A673 (cell line): ENCODE results near the gene CAVIN1. TPM values are rescaled to one million over a fixed set of nuclear protein-coding genes. Genes with fewer than 3 reads are reported as not detected.

Experiments used
- BruUV-seq: library from RNA; stranded (reverse); fragments of 400-500 nt; replicated peaks from 2 replicates; lab custom pipeline; 2021; lab: Mats Ljungman, UMichigan
- CTCF ChIA-PET: fragments of 300-600 bp; sonication (Branson Sonifier 250); formaldehyde crosslinking; loops from one replicate; lab custom pipeline; 2022; ENCODE audit warnings: antibody characterized with exemption; lab: Charles Lee
- POLR2A ChIA-PET: fragments of 300-600 bp; sonication (Branson Sonifier 250); formaldehyde crosslinking; loops from one replicate; lab custom pipeline; 2022; ENCODE audit warnings: antibody characterized with exemption; ENCODE audit not compliant: low non-redundant PET; lab: Charles Lee
- DNase-seq: peaks from one replicate; pipeline ENCODE4 v3.0.0-alpha.2; 2015; ENCODE audit warnings: low spot score
- H3K27ac ChIP-seq: fragments of 200-600 bp; sonication (generic); 2 replicates; pipeline ENCODE4 v1.5.1; 2016; ENCODE audit warnings: mixed run types, low read depth, mild to moderate bottlenecking, mixed read lengths, antibody characterized with exemption, low read length; ENCODE audit not compliant: poor library complexity, severe bottlenecking
- H3K27me3 ChIP-seq: fragments of 200-600 bp; sonication (generic); replicated peaks from 2 replicates; pipeline ENCODE4 v1.6.1; 2017; ENCODE audit warnings: mixed run types, low read depth, mild to moderate bottlenecking, mixed read lengths, antibody characterized with exemption, low read length; ENCODE audit not compliant: insufficient read depth, poor library complexity
- H3K36me3 ChIP-seq: fragments of 200-600 bp; sonication (generic); 2 replicates; pipeline ENCODE4 v1.6.1; 2016; ENCODE audit warnings: mixed run types, mild to moderate bottlenecking, mixed read lengths, antibody characterized with exemption, low read length; ENCODE audit not compliant: insufficient read depth, poor library complexity, severe bottlenecking
- H3K4me1 ChIP-seq: fragments of 200-600 bp; sonication (generic); 2 replicates; pipeline ENCODE4 v1.6.1; 2017; ENCODE audit warnings: mixed run types, mild to moderate bottlenecking, mixed read lengths, antibody characterized with exemption, low read length; ENCODE audit not compliant: insufficient read depth, poor library complexity, severe bottlenecking
- H3K4me3 ChIP-seq: fragments of 200-600 bp; sonication (generic); 2 replicates; pipeline ENCODE4 v1.5.1; 2016; ENCODE audit warnings: low read depth, mixed run types, mild to moderate bottlenecking, mixed read lengths, low read length; ENCODE audit not compliant: poor library complexity, severe bottlenecking
- H3K9me3 ChIP-seq: fragments of 200-600 bp; sonication (generic); 2 replicates; pipeline ENCODE4 v1.6.1; 2016; ENCODE audit warnings: mixed run types, low read depth, mild to moderate bottlenecking, mixed read lengths, antibody characterized with exemption, low read length; ENCODE audit not compliant: poor library complexity, severe bottlenecking
- EZH2 ChIP-seq: fragments of 200-600 bp; sonication (generic); IDR thresholded peaks from 2 replicates; pipeline ENCODE4 v1.6.1; 2017; ENCODE audit warnings: borderline replicate concordance, low read depth, mild to moderate bottlenecking, mixed read lengths, antibody characterized with exemption, low read length; ENCODE audit not compliant: poor library complexity, severe bottlenecking
- intact Hi-C: fragments of 100-400 bp; cut with micrococcal nuclease; formaldehyde crosslinking; loops from one replicate; pipeline ENCODE4 v1.10.0; 2022; ENCODE audit not compliant: unreplicated experiment
- total RNA-seq: library from RNA; stranded (reverse); gene quantifications from 2 replicates; pipeline ENCODE4 v1.2.3, GENCODE V29; 2021
- TF ChIP-seq, protein P1 (sequence below): fragments of 300-800, 200-600 bp; sonication (generic); conservative IDR thresholded peaks from 2 replicates; pipeline ENCODE4 v1.5.1; 2017; ENCODE audit warnings: low read depth, mild to moderate bottlenecking, antibody characterized with exemption, low read length, moderate library complexity, mixed read lengths

The CAVIN1 gene
- total RNA-seq, 1 experiment from 2014 or later = 19.9 TPM

DNA sequence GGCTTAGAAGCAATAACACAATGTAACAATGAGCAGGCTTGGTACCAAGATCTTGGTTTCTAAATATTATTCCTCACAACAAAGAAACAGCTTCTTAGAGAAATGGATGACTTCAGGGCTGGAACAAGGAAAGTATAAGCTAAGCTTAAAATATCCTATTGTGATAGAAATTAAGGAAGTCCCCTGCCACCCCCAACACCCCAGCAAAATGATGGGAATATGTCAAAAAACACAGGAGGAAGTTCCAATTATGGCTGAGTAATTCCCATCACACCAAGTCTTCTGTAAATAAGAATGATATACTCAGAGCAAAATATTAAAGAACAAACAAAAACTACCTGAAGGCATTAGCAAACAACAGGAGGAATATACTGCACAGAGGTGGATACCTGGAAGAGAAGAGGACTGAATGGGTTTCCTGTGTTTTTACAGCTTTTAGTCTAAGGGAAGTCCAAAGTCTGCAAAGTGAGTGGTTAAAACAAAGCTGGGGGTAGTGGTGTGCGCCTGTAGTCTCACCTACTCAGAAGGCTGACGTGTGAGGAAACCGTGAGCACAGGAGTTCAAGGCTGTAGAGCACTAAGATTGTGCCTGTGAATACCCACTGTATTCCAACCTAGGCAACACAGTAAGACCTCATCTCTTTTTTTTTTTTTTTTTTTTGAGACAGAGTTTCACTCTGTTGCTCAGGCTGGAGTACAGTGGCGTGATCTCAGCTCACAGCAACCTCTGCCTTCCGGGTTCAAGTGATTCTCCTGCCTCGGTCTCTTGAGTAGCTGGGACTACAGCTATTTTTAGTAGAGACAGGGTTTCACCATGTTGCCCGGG is 18.5 kb upstream of the CAVIN1 start:
- no TSS peak for BruUV-seq
- Histone ChIP-seq H3K36me3 (no peaks in the 10 kb centered on the region), H3K9me3 (no peaks in the 10 kb centered on the region), H3K27me3 (no peaks in the 10 kb centered on the region), H3K4me3 (no peak overlapping the region), H3K4me1 (no peaks in the 10 kb centered on the region), H3K27ac (no peak overlapping the region)
- ChIA-PET POLR2A (no interaction called here), CTCF (interaction anchor here (0.6 to 0.8 kb wide), 3 partner anchors 46 to 262 kb away, joined by 4 to 7 read pairs (median 6); no protein-coding TSS in a partner anchor)
- DNase-seq = no peak
- TF ChIP-seq EZH2 = no peak
- TF ChIP-seq, protein P1, sequence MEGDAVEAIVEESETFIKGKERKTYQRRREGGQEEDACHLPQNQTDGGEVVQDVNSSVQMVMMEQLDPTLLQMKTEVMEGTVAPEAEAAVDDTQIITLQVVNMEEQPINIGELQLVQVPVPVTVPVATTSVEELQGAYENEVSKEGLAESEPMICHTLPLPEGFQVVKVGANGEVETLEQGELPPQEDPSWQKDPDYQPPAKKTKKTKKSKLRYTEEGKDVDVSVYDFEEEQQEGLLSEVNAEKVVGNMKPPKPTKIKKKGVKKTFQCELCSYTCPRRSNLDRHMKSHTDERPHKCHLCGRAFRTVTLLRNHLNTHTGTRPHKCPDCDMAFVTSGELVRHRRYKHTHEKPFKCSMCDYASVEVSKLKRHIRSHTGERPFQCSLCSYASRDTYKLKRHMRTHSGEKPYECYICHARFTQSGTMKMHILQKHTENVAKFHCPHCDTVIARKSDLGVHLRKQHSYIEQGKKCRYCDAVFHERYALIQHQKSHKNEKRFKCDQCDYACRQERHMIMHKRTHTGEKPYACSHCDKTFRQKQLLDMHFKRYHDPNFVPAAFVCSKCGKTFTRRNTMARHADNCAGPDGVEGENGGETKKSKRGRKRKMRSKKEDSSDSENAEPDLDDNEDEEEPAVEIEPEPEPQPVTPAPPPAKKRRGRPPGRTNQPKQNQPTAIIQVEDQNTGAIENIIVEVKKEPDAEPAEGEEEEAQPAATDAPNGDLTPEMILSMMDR = no peak
- intact Hi-C loops = no loop called here

DNA sequence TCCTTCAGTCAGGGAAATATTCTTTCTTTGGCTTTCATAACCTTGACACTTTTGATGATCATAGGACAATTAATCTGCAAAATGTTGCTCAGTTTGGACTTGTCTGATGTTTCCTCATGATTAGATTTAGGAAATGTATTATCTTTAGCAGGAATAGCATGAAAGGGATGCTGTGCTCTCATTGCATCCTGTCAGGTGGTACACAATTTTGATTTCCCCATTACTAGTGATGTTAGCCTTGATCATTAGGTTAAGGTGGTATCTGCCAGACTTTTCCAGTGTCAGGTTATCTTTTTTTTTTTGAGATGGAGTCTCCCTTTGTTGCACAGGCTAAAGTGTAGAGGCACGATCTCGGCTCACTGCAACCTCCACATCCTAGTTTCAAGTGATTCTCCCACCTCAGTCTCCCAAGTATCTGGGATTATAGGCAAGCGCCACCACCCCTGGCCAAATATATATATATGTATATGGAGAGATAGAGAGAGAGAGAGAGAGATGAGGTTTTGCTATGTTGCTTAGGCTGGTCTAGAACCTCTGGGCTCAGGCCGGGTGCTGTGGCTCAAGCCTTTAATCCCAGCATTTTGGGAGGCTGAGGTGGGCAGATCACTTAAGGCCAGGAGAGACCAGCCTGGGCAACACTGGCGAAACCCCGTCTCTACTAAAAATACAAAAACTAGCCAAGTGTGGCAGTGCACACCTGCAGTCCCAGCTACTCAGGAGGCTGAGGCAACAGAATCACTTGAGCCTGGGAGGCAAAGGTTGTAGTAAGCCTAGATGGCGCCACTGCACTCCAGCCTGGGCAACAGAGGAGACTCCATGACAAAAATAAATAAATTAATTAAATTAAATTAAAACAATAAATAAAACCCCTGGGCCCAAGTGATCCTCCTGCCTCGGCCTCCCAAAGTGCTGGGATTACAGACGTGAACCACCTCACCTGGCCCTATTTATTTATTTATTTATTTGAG is 15.8 kb upstream of the CAVIN1 start:
- ChIA-PET CTCF (no interaction called here), POLR2A (no interaction called here)
- Histone ChIP-seq H3K36me3 (no peaks in the 10 kb centered on the region), H3K27ac (no peak overlapping the region), H3K4me3 (no peak overlapping the region), H3K27me3 (no peaks in the 10 kb centered on the region), H3K9me3 (no peaks in the 10 kb centered on the region), H3K4me1 (no peaks in the 10 kb centered on the region)
- no peak for DNase-seq
- intact Hi-C loops = no loop called here
- no peak for TF ChIP-seq EZH2
- TF ChIP-seq, protein P1 = peak; percentile 48
- no TSS peak for BruUV-seq

DNA sequence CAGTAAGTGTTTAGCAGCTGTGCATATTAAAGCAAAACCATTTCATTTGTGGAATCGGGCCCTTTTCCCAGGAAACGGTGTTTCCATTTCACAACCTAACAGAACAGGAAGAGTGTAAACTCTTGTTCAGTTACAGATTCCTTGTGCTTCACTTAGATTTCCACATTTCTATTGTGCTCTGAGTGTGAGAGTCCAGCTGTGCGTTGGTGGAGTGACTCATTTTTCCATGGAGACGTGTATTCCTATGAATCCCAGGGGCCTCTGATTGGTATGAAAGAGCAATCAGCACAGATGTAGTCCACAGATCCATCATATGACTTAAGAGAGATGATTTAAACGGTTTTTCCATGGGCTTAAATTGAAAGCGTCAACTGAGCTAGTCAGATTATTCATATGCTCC is 13.3 kb upstream of the CAVIN1 start:
- BruUV-seq = no TSS peak
- CTCF ChIA-PET = no interaction called here
- Histone ChIP-seq H3K27me3 (no peaks in the 10 kb centered on the region), H3K27ac (no peak overlapping the region), H3K4me1 (no peaks in the 10 kb centered on the region), H3K36me3 (no peaks in the 10 kb centered on the region), H3K9me3 (no peaks in the 10 kb centered on the region), H3K4me3 (no peak overlapping the region)
- TF ChIP-seq, protein P1 = no peak
- TF ChIP-seq EZH2 = no peak
- POLR2A ChIA-PET = no interaction called here
- peak; percentile 65 for DNase-seq
- intact Hi-C loops = no loop called here
